ENCODE data around the gene CFAP65. TPM values are rescaled to one million over a fixed set of nuclear protein-coding genes. Genes with fewer than 3 reads are reported as not detected.
A peak's percentile ranks its signal among the peaks of the same experiment; 100 is the strongest.

Gene CFAP65, protein sequence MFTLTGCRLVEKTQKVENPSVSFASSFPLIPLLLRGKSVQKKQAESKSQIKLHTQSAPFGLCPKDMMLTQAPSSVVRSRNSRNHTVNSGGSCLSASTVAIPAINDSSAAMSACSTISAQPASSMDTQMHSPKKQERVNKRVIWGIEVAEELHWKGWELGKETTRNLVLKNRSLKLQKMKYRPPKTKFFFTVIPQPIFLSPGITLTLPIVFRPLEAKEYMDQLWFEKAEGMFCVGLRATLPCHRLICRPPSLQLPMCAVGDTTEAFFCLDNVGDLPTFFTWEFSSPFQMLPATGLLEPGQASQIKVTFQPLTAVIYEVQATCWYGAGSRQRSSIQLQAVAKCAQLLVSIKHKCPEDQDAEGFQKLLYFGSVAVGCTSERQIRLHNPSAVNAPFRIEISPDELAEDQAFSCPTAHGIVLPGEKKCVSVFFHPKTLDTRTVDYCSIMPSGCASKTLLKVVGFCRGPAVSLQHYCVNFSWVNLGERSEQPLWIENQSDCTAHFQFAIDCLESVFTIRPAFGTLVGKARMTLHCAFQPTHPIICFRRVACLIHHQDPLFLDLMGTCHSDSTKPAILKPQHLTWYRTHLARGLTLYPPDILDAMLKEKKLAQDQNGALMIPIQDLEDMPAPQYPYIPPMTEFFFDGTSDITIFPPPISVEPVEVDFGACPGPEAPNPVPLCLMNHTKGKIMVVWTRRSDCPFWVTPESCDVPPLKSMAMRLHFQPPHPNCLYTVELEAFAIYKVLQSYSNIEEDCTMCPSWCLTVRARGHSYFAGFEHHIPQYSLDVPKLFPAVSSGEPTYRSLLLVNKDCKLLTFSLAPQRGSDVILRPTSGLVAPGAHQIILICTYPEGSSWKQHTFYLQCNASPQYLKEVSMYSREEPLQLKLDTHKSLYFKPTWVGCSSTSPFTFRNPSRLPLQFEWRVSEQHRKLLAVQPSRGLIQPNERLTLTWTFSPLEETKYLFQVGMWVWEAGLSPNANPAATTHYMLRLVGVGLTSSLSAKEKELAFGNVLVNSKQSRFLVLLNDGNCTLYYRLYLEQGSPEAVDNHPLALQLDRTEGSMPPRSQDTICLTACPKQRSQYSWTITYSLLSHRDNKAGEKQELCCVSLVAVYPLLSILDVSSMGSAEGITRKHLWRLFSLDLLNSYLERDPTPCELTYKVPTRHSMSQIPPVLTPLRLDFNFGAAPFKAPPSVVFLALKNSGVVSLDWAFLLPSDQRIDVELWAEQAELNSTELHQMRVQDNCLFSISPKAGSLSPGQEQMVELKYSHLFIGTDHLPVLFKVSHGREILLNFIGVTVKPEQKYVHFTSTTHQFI (N-terminal part only)
- not detected in 2 replicates for total RNA-seq

GRCh38 chr2:219041252-219041651, at the start of gene CFAP65:
CFAP65 (minus strand) TSS chr2:219041516; CDS start chr2:219039048, 2,468 bp downstream.
- Histone ChIP-seq H3K79me2 (ENCODE audit: insufficient read depth, low read length) (no peaks in the 10 kb centered on the region), H3K27me3 (ENCODE audit: insufficient read depth, low read length) (peaks cover 36% of the 10 kb centered on the region), H2AFZ (ENCODE audit: low read length) (peak within 1 kb of the TSS; percentile 97), H3K4me3 (ENCODE audit: insufficient read depth, low read length) (peak within 1 kb of the TSS; percentile 70), H3K9me3 (ENCODE audit: low read depth, low read length) (no peaks in the 10 kb centered on the region), H3K4me1 (ENCODE audit: insufficient read depth, low read length) (peaks cover 5% of the 10 kb centered on the region), H3K4me2 (ENCODE audit: insufficient read depth, low read length) (peak within 1 kb of the TSS; percentile 85), H3K36me3 (ENCODE audit: insufficient read depth, low read length) (no peaks in the 10 kb centered on the region), H3K27ac (ENCODE audit: low read depth, low read length) (no peak within 1 kb of the TSS), H4K20me1 (ENCODE audit: insufficient read depth, low read length) (no peaks in the 10 kb centered on the region)
- DNase-seq (ENCODE audit: insufficient read length, low spot score, missing footprints), result peak; percentile 69
- TF ChIP-seq, protein P1, sequence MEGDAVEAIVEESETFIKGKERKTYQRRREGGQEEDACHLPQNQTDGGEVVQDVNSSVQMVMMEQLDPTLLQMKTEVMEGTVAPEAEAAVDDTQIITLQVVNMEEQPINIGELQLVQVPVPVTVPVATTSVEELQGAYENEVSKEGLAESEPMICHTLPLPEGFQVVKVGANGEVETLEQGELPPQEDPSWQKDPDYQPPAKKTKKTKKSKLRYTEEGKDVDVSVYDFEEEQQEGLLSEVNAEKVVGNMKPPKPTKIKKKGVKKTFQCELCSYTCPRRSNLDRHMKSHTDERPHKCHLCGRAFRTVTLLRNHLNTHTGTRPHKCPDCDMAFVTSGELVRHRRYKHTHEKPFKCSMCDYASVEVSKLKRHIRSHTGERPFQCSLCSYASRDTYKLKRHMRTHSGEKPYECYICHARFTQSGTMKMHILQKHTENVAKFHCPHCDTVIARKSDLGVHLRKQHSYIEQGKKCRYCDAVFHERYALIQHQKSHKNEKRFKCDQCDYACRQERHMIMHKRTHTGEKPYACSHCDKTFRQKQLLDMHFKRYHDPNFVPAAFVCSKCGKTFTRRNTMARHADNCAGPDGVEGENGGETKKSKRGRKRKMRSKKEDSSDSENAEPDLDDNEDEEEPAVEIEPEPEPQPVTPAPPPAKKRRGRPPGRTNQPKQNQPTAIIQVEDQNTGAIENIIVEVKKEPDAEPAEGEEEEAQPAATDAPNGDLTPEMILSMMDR (IDR thresholded peaks at IDR 0.05; ENCODE audit: extremely low read depth, low read depth, low read length), result no peak

DNA sequence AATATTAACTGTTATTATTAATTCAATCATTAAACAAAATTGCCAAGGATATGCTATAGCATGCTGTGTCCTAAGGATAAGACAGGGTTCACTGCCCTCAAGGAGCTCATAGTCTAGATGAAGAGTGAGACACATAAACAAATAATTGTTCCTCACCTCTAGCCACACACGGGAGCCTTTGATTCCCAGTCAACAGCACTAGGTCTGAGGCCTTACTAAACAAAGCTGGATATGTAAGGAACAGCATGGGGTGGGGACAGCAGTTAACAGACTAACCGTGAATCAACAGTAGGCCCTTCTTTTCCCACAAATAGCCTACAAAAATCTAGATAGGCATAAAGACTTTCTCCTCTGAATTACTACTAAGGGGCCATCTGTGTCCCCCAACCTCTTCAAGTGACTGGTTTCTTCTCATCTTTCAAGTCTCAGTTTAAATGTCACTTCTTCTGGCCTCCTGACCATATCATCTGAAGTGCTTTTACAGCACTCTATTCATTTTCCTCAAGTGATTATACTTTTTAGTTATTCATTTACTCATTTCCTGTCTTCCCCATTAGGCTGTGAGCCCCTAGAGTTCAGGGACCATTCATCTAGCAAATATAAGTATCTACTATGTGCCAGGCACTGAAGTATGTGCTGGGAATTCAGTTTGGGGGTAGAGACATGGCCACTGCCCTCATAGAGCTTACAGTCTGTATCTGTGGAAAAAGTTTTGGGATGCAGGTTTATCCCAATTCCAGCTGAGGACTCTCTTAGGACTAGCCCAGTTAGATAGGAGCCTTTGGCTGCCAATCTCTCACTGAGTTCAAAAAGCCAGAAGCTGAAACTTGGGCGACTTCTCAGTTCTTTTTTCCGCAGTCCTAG, 49.4 kb upstream of the CFAP65 start:
- Histone ChIP-seq H3K4me1 (ENCODE audit: insufficient read depth, low read length) (no peaks in the 10 kb centered on the region), H3K4me3 (ENCODE audit: insufficient read depth, low read length) (no peak overlapping the region), H3K4me2 (ENCODE audit: insufficient read depth, low read length) (no peak overlapping the region), H3K79me2 (ENCODE audit: insufficient read depth, low read length) (no peaks in the 10 kb centered on the region), H3K27ac (ENCODE audit: low read depth, low read length) (no peak overlapping the region), H3K27me3 (ENCODE audit: insufficient read depth, low read length) (no peaks in the 10 kb centered on the region), H3K9me3 (ENCODE audit: low read depth, low read length) (no peaks in the 10 kb centered on the region), H2AFZ (ENCODE audit: low read length) (no peak overlapping the region), H3K36me3 (ENCODE audit: insufficient read depth, low read length) (no peaks in the 10 kb centered on the region), H4K20me1 (ENCODE audit: insufficient read depth, low read length) (no peaks in the 10 kb centered on the region)
- TF ChIP-seq, protein P1 (IDR thresholded peaks at IDR 0.05; ENCODE audit: extremely low read depth, low read depth, low read length), result no peak
- DNase-seq (ENCODE audit: insufficient read length, low spot score, missing footprints), result no peak

DNA sequence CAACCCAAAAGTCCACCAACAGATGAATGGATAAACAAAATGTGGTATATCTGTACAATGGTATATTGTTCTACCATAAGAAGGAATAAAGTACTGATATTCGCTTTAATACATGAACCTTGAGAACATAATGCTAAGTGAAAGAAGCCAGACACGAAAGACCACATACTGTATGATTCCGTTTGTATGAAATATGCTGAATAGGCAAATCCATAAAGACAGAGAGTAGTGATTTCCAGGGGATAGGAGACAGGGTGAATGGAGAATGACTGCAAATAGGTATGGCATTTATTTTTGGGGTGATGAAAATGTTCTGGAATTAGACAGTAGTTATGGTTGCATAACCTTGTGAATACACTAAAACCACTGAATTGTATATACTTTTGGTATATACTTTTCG, 48.0 kb upstream of the CFAP65 start:
- Histone ChIP-seq H3K79me2 (ENCODE audit: insufficient read depth, low read length) (no peaks in the 10 kb centered on the region), H3K27me3 (ENCODE audit: insufficient read depth, low read length) (no peaks in the 10 kb centered on the region), H2AFZ (ENCODE audit: low read length) (no peak overlapping the region), H3K27ac (ENCODE audit: low read depth, low read length) (no peak overlapping the region), H3K9me3 (ENCODE audit: low read depth, low read length) (no peaks in the 10 kb centered on the region), H4K20me1 (ENCODE audit: insufficient read depth, low read length) (no peaks in the 10 kb centered on the region), H3K4me2 (ENCODE audit: insufficient read depth, low read length) (no peak overlapping the region), H3K4me1 (ENCODE audit: insufficient read depth, low read length) (no peaks in the 10 kb centered on the region), H3K4me3 (ENCODE audit: insufficient read depth, low read length) (no peak overlapping the region), H3K36me3 (ENCODE audit: insufficient read depth, low read length) (no peaks in the 10 kb centered on the region)
- DNase-seq (ENCODE audit: insufficient read length, low spot score, missing footprints), result no peak
- TF ChIP-seq, protein P1 (IDR thresholded peaks at IDR 0.05; ENCODE audit: extremely low read depth, low read depth, low read length), result no peak
